Fibroblast of the aortic adventitia (primary cell): Measurements from ENCODE around the gene SLC5A2. TPM values are rescaled to one million over a fixed set of nuclear protein-coding genes. Genes with fewer than 3 reads are reported as not detected.

Experiments
- DNase-seq: peaks from one replicate; pipeline ENCODE4 v3.0.0-alpha.2; 2010; ENCODE audit warnings: low read depth
- H3K4me3 ChIP-seq: 2 replicates; pipeline ENCODE4 v1.5.1; 2011; ENCODE audit warnings: low read depth, mild to moderate bottlenecking, control low read depth, low read length, moderate library complexity
- CTCF ChIP-seq: IDR thresholded peaks from 2 replicates; pipeline ENCODE4 v1.5.1; 2011; ENCODE audit warnings: mild to moderate bottlenecking, low read length, control low read depth, inconsistent platforms; ENCODE audit not compliant: insufficient read depth
- total RNA-seq: library from RNA; depleted of rRNA; stranded (reverse); fragments of >200 nt; gene quantifications from 2 replicates; pipeline ENCODE4 v1.2.3, GENCODE V29; 2012; ENCODE audit warnings: low replicate concordance

Gene SLC5A2
- total RNA-seq, 1 donor: not detected

- no peak for TF ChIP-seq CTCF
- H3K4me3 ChIP-seq: peak overlapping the region; percentile 44
- peak; percentile 46 for DNase-seq
Measured at GRCh38 chr16:31529108-31529936, 46.4 kb downstream of the SLC5A2 start.

GRCh38 chr16:31529937-31530312, 47.0 kb downstream of the SLC5A2 start:
- no peak overlapping the region for H3K4me3 ChIP-seq
- TF ChIP-seq CTCF: no peak
- no peak for DNase-seq

- DNase-seq: no peak
- H3K4me3 ChIP-seq: no peak overlapping the region
- no peak for TF ChIP-seq CTCF
Measured at GRCh38 chr16:31530405-31530804, 47.5 kb downstream of the SLC5A2 start.

- TF ChIP-seq CTCF: no peak
- no peak overlapping the region for H3K4me3 ChIP-seq
- DNase-seq: no peak
Measured at GRCh38 chr16:31531096-31531495, 48.2 kb downstream of the SLC5A2 start.

GRCh38 chr16:31532120-31532519, 49.2 kb downstream of the SLC5A2 start:
- no peak overlapping the region for H3K4me3 ChIP-seq
- DNase-seq: no peak
- TF ChIP-seq CTCF: no peak

GRCh38 chr16:31532896-31533295, 50.0 kb downstream of the SLC5A2 start:
- H3K4me3 ChIP-seq: no peak overlapping the region
- TF ChIP-seq CTCF: no peak
- DNase-seq: no peak

- H3K4me3 ChIP-seq: no peak overlapping the region
- TF ChIP-seq CTCF: no peak
- no peak for DNase-seq
Measured at GRCh38 chr16:31535737-31536136, 52.8 kb downstream of the SLC5A2 start.
